Motor neuron (in vitro differentiated cells): ENCODE measurements around the gene CRAT. TPM values are rescaled to one million over a fixed set of nuclear protein-coding genes. Genes with fewer than 3 reads are reported as not detected.

Source experiments
- ATAC-seq, 8 experiments: fragments of 200-7000 bp; cut with Tn5 transposase; replicated peaks in 6 of 8; 2 replicates each; pipeline ENCODE4 v1.8.0; 2021; ENCODE audit warnings: mild to moderate bottlenecking in 8 of 8, moderate library complexity in 8 of 8
- H3K27ac ChIP-seq, 2 donors: fragments of 250-450 bp; sonication (Bioruptor Pico); 2 replicates each; pipeline ENCODE4 v1.9.0; 2021; ENCODE audit warnings: antibody characterized with exemption in 2 of 2, mild to moderate bottlenecking in 2 of 2, moderate library complexity in 1 of 2
- H3K4me1 ChIP-seq, 2 donors: fragments of 250-450 bp; sonication (Bioruptor Pico); replicated peaks in 1 of 2; 2 replicates each; pipeline ENCODE4 v1.6.1; 2021; ENCODE audit warnings: antibody characterized with exemption in 2 of 2, mild to moderate bottlenecking in 2 of 2, moderate library complexity in 1 of 2
- H3K4me3 ChIP-seq, 5 donors: fragments of 250-450 bp; sonication (Bioruptor Pico); 2 replicates each; pipeline ENCODE4 v1.9.0; 2021; ENCODE audit warnings: antibody characterized with exemption in 5 of 5, mild to moderate bottlenecking in 5 of 5, moderate library complexity in 4 of 5
- WGBS, 10 experiments: fragments of 450-650 bp; shearing (Covaris generic); methylation state at CpG; one replicate each; pipeline ENCODE4 v1.0.0; 2022; 5-methylcytosine and 5-hydroxymethylcytosine counted together
- in situ Hi-C, 9 experiments: fragments of 400-800 bp; cut with MboI; loops; one replicate each; pipeline ENCODE4 v1.15.0; 2021; ENCODE audit warnings: low sequenced_read_pairs in 9 of 9, low pct_unique_long_range_greater_than_20kb in 2 of 9; ENCODE audit not compliant: unreplicated experiment in 9 of 9
- total RNA-seq, 8 experiments: library from RNA; unstranded; fragments of 300-600 nt; gene quantifications; 2 replicates each; pipeline versions ENCODE4 v1.2.3 to v1.2.4, GENCODE V29; 2022

CRAT gene
- 10 to 100 TPM; 16.1 to 34.5 (median 19.5) TPM for total RNA-seq

DNA sequence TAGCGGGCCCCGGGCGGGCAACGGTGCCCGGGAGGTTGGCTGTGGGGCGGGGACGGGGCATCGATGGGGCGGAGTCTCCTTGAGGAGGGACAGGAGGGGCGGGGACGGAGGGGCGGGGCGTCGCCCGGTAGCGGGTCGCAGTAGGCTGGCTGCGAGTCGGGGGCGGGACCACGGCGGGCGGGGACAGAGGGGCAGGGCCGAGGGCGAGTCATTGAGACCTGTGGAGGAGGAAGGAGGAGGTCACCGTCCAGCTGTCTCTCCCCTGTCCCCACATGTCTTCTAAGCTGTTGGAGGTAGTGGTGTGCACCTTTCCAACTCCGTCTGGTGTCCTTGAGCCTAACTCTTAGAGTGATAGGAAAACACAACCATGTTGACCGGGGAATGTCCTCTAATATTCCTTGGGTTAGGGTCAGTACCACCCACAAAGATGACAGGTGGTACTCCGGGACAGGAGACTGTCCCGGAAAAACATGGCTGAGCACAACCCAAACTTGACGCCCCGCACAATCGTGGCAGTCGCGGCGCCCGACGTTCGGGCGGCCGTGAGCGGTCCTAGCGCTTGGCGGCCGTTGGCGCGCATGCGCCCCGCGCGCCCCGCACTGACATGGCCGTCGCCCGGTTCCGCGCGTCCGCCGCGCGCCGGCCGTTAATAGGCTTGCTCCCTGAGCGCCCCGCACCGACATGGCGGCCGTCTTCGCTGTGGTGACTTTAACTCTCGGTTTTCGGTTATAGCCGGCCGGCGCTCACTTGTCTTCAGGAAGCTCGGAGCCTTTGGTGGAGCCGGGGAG lies at the start of gene CRAT, which contains the start of gene PTPA:
CRAT (minus strand) TSS at position 54 of the 788 bp plus-strand sequence. CDS start 284 bp downstream, outside the sequence.
PTPA (plus strand) TSS at position 676 of the 788 bp plus-strand sequence. CDS start 186 bp downstream, outside the sequence.
- WGBS, 10 experiments = 0 to 2% (median 0%) methylated on average over 6 to 12 of the region's 77 CpGs; no CpG with 5 or more reads in 6 of the 10 experiments
- in situ Hi-C loops = no loop called here
- Histone ChIP-seq H3K27ac (peak within 1 kb of the TSS; percentile 93 to 95), H3K4me1 (peaks cover 4 to 5% of the 10 kb centered on the region in 2 donors), H3K4me3 (peak within 1 kb of the TSS; percentile 49 to 86 (median 67))
- peak; percentile 77 to 88 (median 82) for ATAC-seq

GRCh38 chr9:129156163-129156562 lies 45.6 kb upstream of the CRAT start:
- Histone ChIP-seq H3K4me1 (no peaks in the 10 kb centered on the region), H3K4me3 (no peak overlapping the region), H3K27ac (no peak overlapping the region)
- 80 to 100% (median 84%) methylated on average over 1 to 5 of the region's 10 CpGs; no CpG with 5 or more reads in 6 of the 10 experiments for WGBS, 10 experiments
- in situ Hi-C loops = no loop called here
- no peak for ATAC-seq

GRCh38 chr9:129154866-129155477 lies 44.4 kb upstream of the CRAT start:
- ATAC-seq = no peak
- Histone ChIP-seq H3K4me1 (no peaks in the 10 kb centered on the region), H3K4me3 (no peak overlapping the region), H3K27ac (no peak overlapping the region)
- 85 to 100% (median 98%) methylated on average over 2 to 5 of the region's 16 CpGs; no CpG with 5 or more reads in 4 of the 10 experiments for WGBS, 10 experiments
- in situ Hi-C loops = no loop called here

- 71 to 100% (median 92%) methylated on average over 1 to 14 of the region's 15 CpGs; no CpG with 5 or more reads in 1 of the 10 experiments for WGBS, 10 experiments
- H3K4me1 ChIP-seq = peaks cover 17 to 20% of the 10 kb centered on the region in 2 donors
- no peak for ATAC-seq
- in situ Hi-C loops = no loop called here
- H3K27ac ChIP-seq = no peak overlapping the region
- H3K4me3 ChIP-seq = no peak overlapping the region
Measured at GRCh38 chr9:129151469-129151868, 40.9 kb upstream of the CRAT start.

- ATAC-seq = no peak
- Histone ChIP-seq H3K4me1 (peaks cover 24 to 27% of the 10 kb centered on the region in 2 donors), H3K4me3 (no peak overlapping the region), H3K27ac (no peak overlapping the region)
- 80 to 83% methylated on average over 2 to 6 of the region's 18 CpGs; no CpG with 5 or more reads in 8 of the 10 experiments for WGBS, 10 experiments
- in situ Hi-C loops = no loop called here
Measured at GRCh38 chr9:129150672-129151211, 40.1 kb upstream of the CRAT start.

DNA sequence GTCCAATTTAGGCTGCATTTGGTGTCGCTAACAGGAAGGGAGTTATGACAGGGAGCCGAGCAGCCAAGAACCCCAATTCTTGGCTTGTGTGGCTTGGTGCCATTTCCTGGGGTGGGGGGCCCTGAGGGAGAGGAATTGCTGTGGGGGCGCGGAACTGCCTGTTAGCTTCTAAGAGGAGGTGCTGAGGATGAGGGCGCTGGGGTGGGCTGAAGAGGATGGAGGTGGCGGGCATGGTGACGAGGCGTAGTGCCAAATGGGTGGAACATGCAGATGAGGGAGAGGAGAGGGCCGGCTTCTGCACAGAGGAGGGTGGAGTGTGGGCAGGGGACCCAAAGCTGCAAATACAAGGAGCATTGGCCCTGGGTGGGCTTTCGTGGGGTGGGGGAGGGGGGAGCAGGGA lies 39.5 kb upstream of the CRAT start:
- no peak for ATAC-seq
- Histone ChIP-seq H3K4me1 (peaks cover 30 to 33% of the 10 kb centered on the region in 2 donors), H3K4me3 (no peak overlapping the region), H3K27ac (no peak overlapping the region)
- WGBS, 10 experiments = 75 to 91% (median 80%) methylated on average over 1 to 8 of the region's 10 CpGs; no CpG with 5 or more reads in 7 of the 10 experiments
- in situ Hi-C loops = no loop called here

- no peak overlapping the region for H3K4me3 ChIP-seq
- in situ Hi-C loops = loop anchor here in 8 of 9 experiments (10.0 to 25.0 kb wide), 4 partner anchors 338 to 638 kb away; partner anchors contain the start of gene C9orf50 (in 5 of the 8)
- no peak for ATAC-seq
- peaks cover 31 to 37% of the 10 kb centered on the region in 2 donors for H3K4me1 ChIP-seq
- WGBS, 10 experiments = 80 to 100% (median 85%) methylated on average over 1 to 2 of the region's 6 CpGs; no CpG with 5 or more reads in 4 of the 10 experiments
- no peak overlapping the region for H3K27ac ChIP-seq
Measured at GRCh38 chr9:129149442-129149841, 38.8 kb upstream of the CRAT start.

- in situ Hi-C loops = loop anchor here in 8 of 9 experiments (10.0 to 25.0 kb wide), 4 partner anchors 339 to 639 kb away; partner anchors contain the start of gene C9orf50 (in 5 of the 8)
- Histone ChIP-seq H3K4me1 (peaks cover 32 to 38% of the 10 kb centered on the region in 2 donors), H3K27ac (no peak overlapping the region), H3K4me3 (no peak overlapping the region)
- 60 to 88% methylated on average over 1 to 3 of the region's 6 CpGs; no CpG with 5 or more reads in 8 of the 10 experiments for WGBS, 10 experiments
- no peak for ATAC-seq
Measured at GRCh38 chr9:129148463-129149204, 38.0 kb upstream of the CRAT start.

DNA sequence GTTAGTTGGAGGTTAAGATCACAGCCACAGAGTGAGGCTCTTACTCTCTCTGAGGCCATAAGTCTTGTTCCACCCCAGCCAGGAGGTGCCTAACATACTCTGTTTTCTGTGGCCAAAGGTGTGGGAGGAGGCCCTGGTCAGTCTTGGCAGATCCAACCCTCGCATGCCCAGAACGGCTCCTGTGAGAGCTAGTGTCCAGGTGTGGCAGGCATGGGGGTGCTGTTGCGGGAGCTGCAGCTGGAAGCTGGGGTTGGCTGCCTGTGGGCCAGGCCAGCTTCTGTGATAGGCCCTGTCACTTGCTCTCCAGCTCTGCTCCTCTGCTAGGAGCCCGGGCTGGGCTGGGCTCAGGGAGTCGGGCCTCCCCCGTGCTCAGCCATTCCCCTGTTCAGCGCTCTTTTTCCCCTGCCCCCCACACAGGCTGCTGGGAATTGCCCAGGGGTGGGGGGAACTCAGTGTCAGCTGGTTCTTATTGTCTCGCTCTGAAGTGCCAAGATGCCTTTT lies 35.9 kb upstream of the CRAT start:
- peak overlapping the region; percentile 23 to 68 for H3K27ac ChIP-seq
- peak; percentile 2 to 79 (median 68) for ATAC-seq
- WGBS, 10 experiments = 40 to 100% methylated on average over 1 of the region's 8 CpGs; no CpG with 5 or more reads in 8 of the 10 experiments
- in situ Hi-C loops = loop anchor here in 8 of 9 experiments (10.0 to 25.0 kb wide), 4 partner anchors 341 to 641 kb away; partner anchors contain the start of gene C9orf50 (in 5 of the 8)
- peaks cover 54 to 60% of the 10 kb centered on the region in 2 donors for H3K4me1 ChIP-seq
- no peak overlapping the region for H3K4me3 ChIP-seq

DNA sequence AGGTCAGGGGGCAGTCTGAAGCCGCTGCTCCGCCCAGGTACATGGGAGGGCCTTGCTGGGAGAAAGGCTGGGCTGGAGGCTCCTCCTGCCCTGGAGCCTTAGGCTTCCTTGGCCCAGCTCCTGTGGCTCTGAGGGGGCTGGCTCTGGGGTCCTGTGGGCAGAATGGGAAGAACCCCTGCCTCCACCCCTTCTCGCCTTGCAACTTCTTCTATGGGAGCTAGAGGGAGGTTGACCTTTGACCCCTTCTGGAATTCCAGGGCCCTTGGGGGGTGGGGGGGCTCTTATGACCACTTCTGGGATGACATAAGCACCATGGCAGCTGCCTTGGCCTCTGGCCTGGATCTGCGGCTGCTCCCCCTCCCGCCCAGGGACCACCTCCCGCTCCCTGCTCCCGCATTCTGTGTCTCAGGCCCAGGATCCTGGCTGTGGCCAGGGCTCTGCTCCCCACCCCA lies 35.3 kb upstream of the CRAT start:
- Histone ChIP-seq H3K4me1 (peaks cover 60 to 66% of the 10 kb centered on the region in 2 donors), H3K4me3 (no peak overlapping the region), H3K27ac (peak overlapping the region; percentile 23 to 68)

GRCh38 chr9:129145316-129145715 lies 34.7 kb upstream of the CRAT start:
- ATAC-seq = no peak
- 80% methylated on average over 1 of the region's 2 CpGs; no CpG with 5 or more reads in 9 of the 10 experiments for WGBS, 10 experiments
- Histone ChIP-seq H3K4me1 (peaks cover 65 to 71% of the 10 kb centered on the region in 2 donors), H3K4me3 (no peak overlapping the region), H3K27ac (peak overlapping the region in 1 of 2 donors; percentile 68)
- in situ Hi-C loops = loop anchor here in 8 of 9 experiments (10.0 to 25.0 kb wide), 4 partner anchors 342 to 642 kb away; partner anchors contain the start of gene C9orf50 (in 5 of the 8)

More for the DNA sequence above, 35.3 kb upstream of the CRAT start:
- 100% methylated on average over 2 of the region's 7 CpGs; no CpG with 5 or more reads in 9 of the 10 experiments for WGBS, 10 experiments
- in situ Hi-C loops = loop anchor here in 8 of 9 experiments (10.0 to 25.0 kb wide), 4 partner anchors 341 to 641 kb away; partner anchors contain the start of gene C9orf50 (in 5 of the 8)
- peak in 7 of 8 experiments; percentile 2 to 29 (median 10) for ATAC-seq
